ENCODE data around the gene CHCT1.

CHCT1 gene

DNA sequence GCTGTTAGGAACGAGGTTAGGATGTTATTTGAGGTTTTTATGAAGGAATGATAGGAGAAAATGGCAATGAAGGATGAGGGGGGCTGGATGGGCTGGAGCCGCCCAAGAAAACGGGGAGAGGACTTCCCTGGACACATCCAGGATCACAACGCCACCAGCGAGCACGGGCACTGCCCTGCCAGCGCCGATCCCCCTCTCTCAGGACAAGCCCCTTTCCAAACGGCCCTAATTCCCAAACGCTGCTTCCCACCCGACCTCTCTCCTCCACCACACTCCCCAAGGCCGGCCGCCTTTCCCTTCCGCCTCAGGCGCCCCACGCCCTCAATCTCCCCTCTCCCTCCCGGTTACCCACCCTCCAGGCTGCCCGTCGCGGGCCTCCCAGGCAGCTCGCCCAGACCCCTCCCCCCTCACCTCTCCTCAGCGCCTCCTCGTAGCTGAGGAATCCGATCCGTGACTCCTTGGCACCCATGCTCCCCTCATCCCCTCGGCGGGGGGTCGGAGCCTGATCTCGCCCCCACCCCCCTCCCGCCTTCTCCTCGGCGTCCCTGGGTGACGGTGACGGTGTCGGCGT is 30.7 kb upstream of the CHCT1 start:
- no peak for TF ChIP-seq CTCF (IDR thresholded peaks at IDR 0.05)
- Histone ChIP-seq H3K36me3 (no peaks in the 10 kb centered on the region), H3K27me3 (no peaks in the 10 kb centered on the region), H3K27ac (peak overlapping the region; percentile 93 to 96), H3K4me1 (peaks cover 0 to 47% (median 15%) of the 10 kb centered on the region in 4 donors), H3K9me3 (no peaks in the 10 kb centered on the region), H3K4me3 (peak overlapping the region; percentile 83 to 96)
- intact Hi-C loops (cut with DNase I; ENCODE audit: low total_unique reads): no loop called here
- no peak for DNase-seq

- TF ChIP-seq CTCF (IDR thresholded peaks at IDR 0.05): peak; percentile 22 to 45
- Histone ChIP-seq H3K27ac (peak within 1 kb of the TSS; percentile 93 to 96), H3K27me3 (no peaks in the 10 kb centered on the region), H3K4me3 (peak within 1 kb of the TSS; percentile 83 to 96), H3K36me3 (no peaks in the 10 kb centered on the region), H3K9me3 (no peaks in the 10 kb centered on the region), H3K4me1 (peaks cover 0 to 42% (median 15%) of the 10 kb centered on the region in 4 donors)
- intact Hi-C loops (cut with DNase I; ENCODE audit: low total_unique reads): no loop called here
- peak; percentile 98 to 99 for DNase-seq
Measured at GRCh38 chr17:60392042-60392844, 30.0 kb upstream of the CHCT1 start, which contains the start of gene USP32. USP32 (minus strand) TSS chr17:60392133; CDS start chr17:60391939, 194 bp downstream.

GRCh38 chr17:60392845-60393702 is 29.2 kb upstream of the CHCT1 start:
- peak in 1 of 2 donors; percentile 33 for DNase-seq
- Histone ChIP-seq H3K4me3 (peak overlapping the region; percentile 83 to 96), H3K4me1 (peaks cover 0 to 36% (median 15%) of the 10 kb centered on the region in 4 donors), H3K27me3 (no peaks in the 10 kb centered on the region), H3K9me3 (no peaks in the 10 kb centered on the region), H3K36me3 (no peaks in the 10 kb centered on the region), H3K27ac (peak overlapping the region; percentile 93 to 96)
- no peak for TF ChIP-seq CTCF (IDR thresholded peaks at IDR 0.05)
- intact Hi-C loops (cut with DNase I; ENCODE audit: low total_unique reads): no loop called here

DNA sequence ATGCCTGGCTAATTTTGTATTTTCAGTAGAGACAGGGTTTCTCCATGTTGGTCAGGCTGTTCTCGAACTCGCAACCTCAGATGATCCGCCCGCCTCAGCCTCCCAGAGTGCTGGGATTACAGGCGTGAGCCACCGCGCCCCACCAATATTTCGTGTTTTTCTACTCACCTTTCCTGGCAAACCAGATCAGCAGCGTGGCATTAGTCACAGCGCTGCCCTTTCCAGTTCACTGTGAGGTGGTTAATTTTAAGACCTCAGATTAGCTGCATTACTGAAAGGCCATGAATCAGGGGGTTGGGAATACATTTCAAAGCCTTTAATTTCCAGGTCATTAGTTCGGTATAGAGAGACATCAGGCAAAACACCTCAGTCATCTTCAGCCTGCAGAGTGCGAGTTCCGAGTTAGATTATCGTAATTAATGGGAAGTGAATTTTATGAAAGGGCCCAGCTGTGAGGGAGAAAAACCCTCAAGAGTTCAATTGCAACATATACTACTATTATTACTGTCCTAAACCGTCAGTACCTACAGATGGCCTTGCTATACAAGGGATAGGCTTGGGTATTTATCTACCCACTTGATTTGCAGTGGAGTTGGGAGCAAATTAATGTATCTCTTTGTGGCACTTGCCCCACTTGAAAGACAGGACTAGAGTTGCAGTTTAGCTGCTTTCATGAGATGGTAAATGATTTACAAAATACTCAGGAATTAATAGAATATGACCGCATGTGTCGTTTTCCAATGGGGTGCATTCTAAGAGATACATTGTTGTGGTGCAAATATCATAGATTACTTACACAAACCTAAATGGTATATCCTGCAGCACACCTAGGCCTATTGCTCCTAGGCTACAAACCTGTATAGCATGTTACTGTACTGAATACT is 28.2 kb upstream of the CHCT1 start:
- intact Hi-C loops (cut with DNase I; ENCODE audit: low total_unique reads): no loop called here

More for the DNA sequence above, 28.2 kb upstream of the CHCT1 start:
- no peak for DNase-seq
- Histone ChIP-seq H3K4me1 (peaks cover 0 to 26% (median 11%) of the 10 kb centered on the region in 4 donors), H3K27ac (no peak overlapping the region), H3K36me3 (no peaks in the 10 kb centered on the region), H3K9me3 (no peaks in the 10 kb centered on the region), H3K4me3 (no peak overlapping the region), H3K27me3 (no peaks in the 10 kb centered on the region)
- TF ChIP-seq CTCF (IDR thresholded peaks at IDR 0.05): no peak
